Esophagus squamous epithelium (tissue), 5 donors: ENCODE measurements around the gene NKX2-1. TPM values are rescaled to one million over a fixed set of nuclear protein-coding genes. Genes with fewer than 3 reads are reported as not detected.

Source experiments
- DNase-seq: peaks from one replicate; lab custom pipeline; 2025; lab: John Stamatoyannopoulos, UW
- H3K27ac ChIP-seq, 4 donors: fragments of 200-600 bp; sonication (generic); one replicate each; pipeline ENCODE4 v1.5.1; 2016 to 2019; ENCODE audit warnings: mild to moderate bottlenecking in 1 of 4
- H3K27me3 ChIP-seq, 4 donors: fragments of 200-600 bp; sonication (generic); 1 replicate in 3 of 4; 2 replicates in 1 of 4; pipeline versions ENCODE4 v1.5.1 to v1.6.0; 2017 to 2021; ENCODE audit warnings: antibody characterized with exemption in 1 of 4
- H3K36me3 ChIP-seq, 3 donors: fragments of 200-600 bp; sonication (generic); one replicate each; pipeline ENCODE4 v1.5.1; 2016 to 2019
- H3K4me1 ChIP-seq, 3 donors: fragments of 200-600 bp; sonication (generic); one replicate each; pipeline ENCODE4 v1.5.1; 2017 to 2019
- H3K4me3 ChIP-seq, 4 donors: fragments of 200-600 bp; sonication (generic); 1 replicate in 3 of 4; 2 replicates in 1 of 4; pipeline ENCODE4 v1.5.1; 2016 to 2019; ENCODE audit warnings: mild to moderate bottlenecking in 2 of 4, moderate library complexity in 1 of 4
- H3K9me3 ChIP-seq, 3 donors: fragments of 200-600 bp; sonication (generic); one replicate each; pipeline ENCODE4 v1.5.1; 2016 to 2019
- POLR2A ChIP-seq, 4 donors: fragments of 450-650 bp; IDR thresholded peaks; one replicate each; pipeline ENCODE4 v1.6.1; 2017; ENCODE audit warnings: antibody characterized with exemption in 4 of 4, mild to moderate bottlenecking in 4 of 4, moderate library complexity in 3 of 4
- WGBS, 2 donors: methylation state at CpG; one replicate each; pipeline ENCODE4 v1.1.5; 2018; 5-methylcytosine and 5-hydroxymethylcytosine counted together
- intact Hi-C: fragments of 100-400 bp; cut with DNase I; formaldehyde crosslinking; loops from one replicate; pipeline ENCODE4 v1.15.0; 2022
- total RNA-seq, 4 donors: library from RNA; depleted of rRNA; stranded (reverse); fragments of >200 nt; gene quantifications; one replicate each; pipeline ENCODE4 v1.1.0, GENCODE V29; 2016
- TF ChIP-seq, protein P1 (sequence below), 6 experiments: fragments of 450-650 bp in 4 of 6; fragments of 200-600 bp in 2 of 6; sonication (generic) in 2 of 6; IDR thresholded peaks; one replicate each; pipeline ENCODE4 v1.5.1; 2016 to 2019; ENCODE audit warnings: antibody characterized with exemption in 6 of 6, mild to moderate bottlenecking in 4 of 6, moderate library complexity in 4 of 6
- donor health status: DM: yes; HTN: yes; CAD: no.

NKX2-1 gene
- total RNA-seq, 4 donors from 2014 or later: not detected

DNA sequence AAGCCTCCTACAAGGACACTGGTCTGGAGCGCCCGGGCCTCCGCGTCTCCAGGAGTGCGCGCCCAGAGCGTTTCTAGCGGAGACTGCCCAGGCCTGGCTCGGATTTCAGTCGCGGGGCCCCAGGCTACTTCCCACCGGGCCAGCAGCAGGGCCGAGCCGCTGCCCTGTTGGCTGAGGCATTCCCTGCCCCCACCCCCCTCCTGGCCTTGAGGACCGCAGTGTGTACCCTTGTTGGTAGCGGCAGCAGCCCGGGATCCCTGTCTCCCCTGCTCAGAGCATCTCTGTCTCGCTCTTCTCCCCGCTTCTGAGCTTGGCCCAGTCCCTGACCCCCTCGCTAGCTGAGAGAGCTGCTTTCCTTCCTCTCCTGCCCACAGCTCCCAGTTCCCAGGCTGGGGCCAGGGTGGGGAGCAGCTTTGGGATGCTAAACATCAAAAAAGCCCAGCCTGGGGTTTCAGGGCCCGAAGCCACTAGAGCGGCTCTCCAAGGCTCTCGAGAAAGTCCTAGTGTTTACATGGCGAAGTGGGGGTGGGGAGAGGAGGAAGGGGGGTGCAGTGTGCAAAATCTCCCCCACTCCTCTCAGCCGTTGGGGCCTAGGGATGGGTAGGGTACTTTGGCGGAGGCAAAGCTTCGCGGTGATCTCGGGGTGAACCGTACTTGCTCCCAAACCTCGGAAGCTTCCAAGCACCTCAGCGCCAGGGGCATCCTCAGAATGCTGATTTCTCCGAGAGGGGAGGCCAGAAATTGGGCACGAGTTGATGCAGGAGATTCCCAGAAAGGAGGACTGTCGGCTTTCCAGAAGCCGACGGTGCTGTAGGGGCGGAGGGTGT, 6.4 kb downstream of the NKX2-1 start:
- no peak for DNase-seq

DNA sequence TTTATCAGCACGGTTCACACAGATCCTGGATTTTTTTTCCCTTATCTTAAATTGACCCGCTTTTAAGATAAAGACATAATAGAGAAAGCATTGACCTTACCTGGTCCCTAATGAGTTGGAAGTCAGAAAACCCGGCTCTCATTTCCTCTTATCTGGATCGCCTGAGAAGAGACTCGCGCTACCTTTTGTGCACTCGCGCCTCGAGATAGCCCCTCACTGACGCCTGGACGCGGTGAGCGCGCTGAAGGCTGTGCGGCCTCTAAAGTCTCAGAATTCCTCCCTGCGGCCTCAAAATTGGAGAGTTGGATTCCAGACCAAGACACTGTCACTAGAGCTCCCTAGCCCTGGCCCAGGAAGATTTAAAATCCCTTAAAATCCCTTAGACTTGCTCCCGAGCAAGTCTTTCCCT, 7.0 kb downstream of the NKX2-1 start:
- peaks cover 0 to 18% (median 9%) of the 10 kb centered on the region in 3 donors for H3K4me1 ChIP-seq
- H3K4me3 ChIP-seq: no peak overlapping the region
- DNase-seq: no peak
- no peaks in the 10 kb centered on the region for H3K9me3 ChIP-seq
- WGBS, 2 donors: 20 to 41% methylated on average over 11 to 16 of the region's 17 CpGs
- intact Hi-C loops: no loop called here
- H3K36me3 ChIP-seq: no peaks in the 10 kb centered on the region
- peaks cover 29 to 100% (median 63%) of the 10 kb centered on the region in 4 donors for H3K27me3 ChIP-seq
- H3K27ac ChIP-seq: no peak overlapping the region
- TF ChIP-seq POLR2A (IDR thresholded peaks at IDR 0.05): no peak
- TF ChIP-seq, protein P1, sequence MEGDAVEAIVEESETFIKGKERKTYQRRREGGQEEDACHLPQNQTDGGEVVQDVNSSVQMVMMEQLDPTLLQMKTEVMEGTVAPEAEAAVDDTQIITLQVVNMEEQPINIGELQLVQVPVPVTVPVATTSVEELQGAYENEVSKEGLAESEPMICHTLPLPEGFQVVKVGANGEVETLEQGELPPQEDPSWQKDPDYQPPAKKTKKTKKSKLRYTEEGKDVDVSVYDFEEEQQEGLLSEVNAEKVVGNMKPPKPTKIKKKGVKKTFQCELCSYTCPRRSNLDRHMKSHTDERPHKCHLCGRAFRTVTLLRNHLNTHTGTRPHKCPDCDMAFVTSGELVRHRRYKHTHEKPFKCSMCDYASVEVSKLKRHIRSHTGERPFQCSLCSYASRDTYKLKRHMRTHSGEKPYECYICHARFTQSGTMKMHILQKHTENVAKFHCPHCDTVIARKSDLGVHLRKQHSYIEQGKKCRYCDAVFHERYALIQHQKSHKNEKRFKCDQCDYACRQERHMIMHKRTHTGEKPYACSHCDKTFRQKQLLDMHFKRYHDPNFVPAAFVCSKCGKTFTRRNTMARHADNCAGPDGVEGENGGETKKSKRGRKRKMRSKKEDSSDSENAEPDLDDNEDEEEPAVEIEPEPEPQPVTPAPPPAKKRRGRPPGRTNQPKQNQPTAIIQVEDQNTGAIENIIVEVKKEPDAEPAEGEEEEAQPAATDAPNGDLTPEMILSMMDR (IDR thresholded peaks at IDR 0.05): no peak

More for the DNA sequence above, 6.4 kb downstream of the NKX2-1 start:
- Histone ChIP-seq H3K36me3 (no peaks in the 10 kb centered on the region), H3K4me3 (no peak overlapping the region), H3K27ac (no peak overlapping the region), H3K27me3 (peaks cover 32 to 100% (median 62%) of the 10 kb centered on the region in 4 donors), H3K9me3 (no peaks in the 10 kb centered on the region), H3K4me1 (peaks cover 3 to 18% (median 13%) of the 10 kb centered on the region in 3 donors)
- 10 to 12% methylated on average over 11 to 14 of the region's 38 CpGs for WGBS, 2 donors
- TF ChIP-seq, protein P1 (IDR thresholded peaks at IDR 0.05): no peak
- no peak for TF ChIP-seq POLR2A (IDR thresholded peaks at IDR 0.05)
- intact Hi-C loops: no loop called here

DNA sequence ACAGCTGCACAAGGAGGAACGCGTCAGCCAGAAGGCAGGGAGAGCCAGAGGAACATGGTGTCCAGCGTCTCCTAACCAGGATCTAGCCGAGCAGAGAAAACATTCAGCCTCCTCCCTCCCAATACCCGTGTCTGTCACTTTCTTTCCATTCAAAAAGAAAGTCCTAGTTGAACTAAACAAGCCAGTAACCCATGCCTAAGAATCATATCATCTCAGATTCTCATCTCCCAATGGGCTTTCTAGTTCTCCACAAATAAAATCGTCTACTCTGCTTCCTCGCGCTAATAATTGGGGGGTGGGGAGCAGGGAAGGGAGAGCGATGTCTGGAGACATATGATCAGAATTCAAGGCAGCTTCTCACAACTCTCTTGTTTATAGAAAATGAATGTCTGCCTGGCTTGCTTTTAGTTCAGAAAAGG, 7.4 kb downstream of the NKX2-1 start:
- peaks cover 0 to 16% (median 4%) of the 10 kb centered on the region in 3 donors for H3K4me1 ChIP-seq
- DNase-seq: no peak
- intact Hi-C loops: no loop called here
- H3K9me3 ChIP-seq: no peaks in the 10 kb centered on the region
- H3K4me3 ChIP-seq: no peak overlapping the region
- H3K27me3 ChIP-seq: peaks cover 26 to 100% (median 62%) of the 10 kb centered on the region in 4 donors
- no peak for TF ChIP-seq POLR2A (IDR thresholded peaks at IDR 0.05)
- TF ChIP-seq, protein P1 (IDR thresholded peaks at IDR 0.05): no peak
- H3K27ac ChIP-seq: no peak overlapping the region
- no peaks in the 10 kb centered on the region for H3K36me3 ChIP-seq
- WGBS, 2 donors: 7 to 8% methylated on average over 9 of the region's 9 CpGs

DNA sequence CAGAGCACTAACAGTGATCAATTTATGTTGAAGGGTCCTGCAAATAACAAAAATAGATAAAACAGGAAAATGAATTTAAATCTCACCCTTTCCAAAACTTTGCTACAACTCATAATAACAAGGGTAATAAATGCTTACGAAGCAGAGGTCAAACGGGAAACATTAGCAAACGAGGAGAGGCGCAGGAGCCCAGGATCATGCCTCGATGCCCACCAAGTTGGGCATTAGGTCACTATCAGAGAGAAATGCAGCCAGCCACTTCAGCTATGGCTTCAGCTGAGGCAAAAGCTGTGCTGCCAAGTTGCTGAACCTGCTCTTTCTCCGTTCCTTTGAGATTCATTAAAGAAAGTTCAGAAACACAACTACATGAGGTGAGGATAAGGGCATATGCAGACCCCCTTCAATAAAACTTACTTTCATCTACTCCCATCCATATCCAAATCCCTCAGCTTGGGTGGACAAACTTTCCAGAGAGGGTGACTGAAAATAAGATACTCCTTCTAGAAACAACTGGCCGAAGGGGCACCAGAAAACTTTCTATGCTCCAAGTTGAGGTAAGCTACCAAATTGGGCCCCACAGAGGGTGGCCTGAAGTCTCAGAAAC, 7.9 kb downstream of the NKX2-1 start:
- no peak for TF ChIP-seq POLR2A (IDR thresholded peaks at IDR 0.05)
- TF ChIP-seq, protein P1 (IDR thresholded peaks at IDR 0.05): no peak
- H3K36me3 ChIP-seq: no peaks in the 10 kb centered on the region
- no peak for DNase-seq
- WGBS, 2 donors: 7% methylated on average over 7 of the region's 7 CpGs
- peaks cover 0 to 11% (median 0%) of the 10 kb centered on the region in 3 donors for H3K4me1 ChIP-seq
- no peaks in the 10 kb centered on the region for H3K9me3 ChIP-seq
- intact Hi-C loops: no loop called here
- H3K27me3 ChIP-seq: peaks cover 22 to 100% (median 63%) of the 10 kb centered on the region in 4 donors
- H3K27ac ChIP-seq: no peak overlapping the region
- no peak overlapping the region for H3K4me3 ChIP-seq

DNA sequence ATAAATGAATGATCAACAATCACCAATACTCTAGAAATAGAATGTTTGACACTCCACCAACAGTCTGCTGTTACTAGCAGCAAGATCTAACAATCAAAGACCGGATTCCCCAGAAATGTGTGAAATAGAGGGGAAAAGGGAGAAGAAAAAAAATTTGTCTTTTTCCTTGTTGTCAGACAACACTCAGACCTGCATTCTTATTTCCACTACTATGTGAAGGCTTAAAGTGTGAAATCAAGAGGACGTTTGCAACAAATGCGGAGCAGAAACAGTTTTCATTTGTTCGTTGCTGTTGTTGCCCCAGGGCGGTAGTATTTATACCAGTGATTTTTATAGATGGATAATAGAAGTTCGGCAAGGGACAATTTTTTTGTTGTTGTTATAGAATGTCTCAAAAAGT, 9.2 kb downstream of the NKX2-1 start:
- intact Hi-C loops: no loop called here
- 24 to 31% methylated on average over 6 of the region's 6 CpGs for WGBS, 2 donors
- Histone ChIP-seq H3K27ac (no peak overlapping the region), H3K27me3 (peaks cover 27 to 100% (median 67%) of the 10 kb centered on the region in 4 donors), H3K9me3 (no peaks in the 10 kb centered on the region), H3K4me3 (no peak overlapping the region), H3K36me3 (no peaks in the 10 kb centered on the region), H3K4me1 (peaks cover 1 to 16% (median 2%) of the 10 kb centered on the region in 3 donors)
- no peak for DNase-seq
- TF ChIP-seq, protein P1 (IDR thresholded peaks at IDR 0.05): no peak
- TF ChIP-seq POLR2A (IDR thresholded peaks at IDR 0.05): no peak
